Activated CD8-positive, alpha-beta memory T cell treated with anti-CD3 and anti-CD28 coated beads for 48 hours (primary cell): Measurements from ENCODE around the gene PKD1L1.

Experiments used
- DNase-seq, 3 experiments: peaks; one replicate each; pipeline ENCODE4 v3.0.0-alpha.2; 2020; ENCODE audit warnings: low read depth in 2 of 3, low spot score in 2 of 3

PKD1L1 gene

DNA sequence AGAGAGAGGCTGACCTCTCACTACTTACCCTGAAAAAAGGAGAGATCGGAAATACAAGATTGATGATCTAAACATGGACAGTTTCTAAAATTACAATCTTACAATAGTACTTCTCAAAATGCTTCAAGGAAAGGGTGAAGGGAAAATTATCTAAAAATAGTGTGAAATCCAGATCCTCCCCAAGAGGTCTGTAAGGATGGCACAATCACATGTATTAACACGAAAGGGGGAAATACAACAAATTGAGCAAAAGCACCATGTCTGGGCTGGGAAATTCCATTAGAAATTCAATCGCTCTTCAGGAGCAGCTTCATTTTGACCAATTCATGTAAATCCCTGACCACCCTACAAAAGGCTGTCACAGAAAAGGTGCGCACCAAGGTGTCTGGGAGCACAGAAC lies 67.0 kb downstream of the PKD1L1 start:
- no peak for DNase-seq

GRCh38 chr7:47878662-47879061 lies 69.6 kb downstream of the PKD1L1 start:
- DNase-seq = no peak

DNA sequence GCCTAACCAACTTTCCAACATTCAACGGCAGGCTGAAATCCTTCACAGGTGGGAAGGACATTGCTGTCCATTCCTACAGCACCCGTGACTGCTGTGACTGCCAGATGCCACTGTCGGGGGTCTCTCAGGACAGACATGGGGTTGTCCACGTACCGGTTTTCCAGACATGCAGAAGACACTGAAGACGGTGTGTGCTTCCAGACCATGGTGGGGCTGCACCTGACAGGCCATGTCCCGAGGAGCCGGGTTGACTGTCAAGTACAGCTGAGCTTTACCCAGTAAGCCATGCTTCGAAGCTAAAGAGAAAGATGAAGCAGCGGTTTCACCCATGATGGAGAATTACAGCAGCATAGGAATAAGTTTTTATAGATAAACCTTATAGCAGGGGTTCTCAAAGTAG lies 70.9 kb downstream of the PKD1L1 start:
- no peak for DNase-seq

DNA sequence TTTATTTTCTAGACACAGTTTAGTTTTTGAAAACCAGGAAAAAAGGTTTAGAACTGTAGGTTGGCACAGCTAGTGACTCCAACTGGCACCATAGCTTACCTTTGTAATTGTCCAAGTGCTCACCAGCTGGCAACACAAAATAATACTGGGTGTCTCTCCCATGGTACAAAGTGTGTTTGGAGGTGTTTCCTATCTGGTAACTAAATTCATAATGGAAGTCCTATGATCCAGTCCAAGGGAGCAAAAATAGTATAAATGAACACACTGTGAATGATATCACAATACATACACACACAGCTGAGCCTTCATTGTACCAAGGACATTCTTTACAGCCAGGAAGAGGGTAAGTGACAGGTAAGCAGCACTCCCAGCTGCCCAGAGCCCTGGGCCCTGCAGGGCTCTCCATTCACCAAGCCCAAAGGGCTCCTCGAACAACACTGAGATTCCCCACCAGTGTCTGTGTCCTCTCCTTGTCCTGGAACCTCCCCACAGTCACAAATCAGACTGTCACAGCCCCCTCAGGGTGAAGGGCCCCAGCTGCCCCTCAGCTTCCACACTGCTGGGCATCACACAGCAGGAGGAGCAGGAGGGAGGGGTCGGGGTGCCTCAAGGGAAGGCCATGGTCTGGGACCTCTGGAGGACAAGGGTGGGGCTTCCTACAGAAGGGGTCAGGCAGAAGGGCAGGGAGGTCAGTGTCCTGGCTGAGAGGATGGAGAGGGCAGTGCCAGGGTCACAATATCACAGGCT lies 72.1 kb downstream of the PKD1L1 start:
- DNase-seq = no peak

- DNase-seq = no peak
These were observed 72.9 kb downstream of the PKD1L1 start for GRCh38 chr7:47875406-47875805.

DNA sequence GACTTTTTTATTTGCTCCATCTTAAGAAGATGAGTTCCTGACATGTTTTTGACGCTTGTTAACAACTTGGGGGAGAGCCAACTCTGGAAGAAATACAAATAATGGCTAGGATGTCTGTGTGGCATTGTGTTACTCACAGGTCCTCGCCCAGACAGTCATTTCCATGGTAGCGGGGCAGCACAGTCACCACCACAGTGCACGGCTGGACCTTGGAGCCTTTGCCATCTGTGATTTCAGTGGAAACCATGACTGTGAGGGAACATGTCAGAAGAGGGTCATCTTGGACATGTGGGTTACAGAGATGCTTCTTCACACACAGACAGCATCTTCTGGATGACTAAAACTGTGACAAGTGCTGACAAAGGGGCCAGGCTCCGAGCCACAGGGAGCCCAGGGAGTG lies 74.5 kb downstream of the PKD1L1 start:
- DNase-seq = no peak

DNA sequence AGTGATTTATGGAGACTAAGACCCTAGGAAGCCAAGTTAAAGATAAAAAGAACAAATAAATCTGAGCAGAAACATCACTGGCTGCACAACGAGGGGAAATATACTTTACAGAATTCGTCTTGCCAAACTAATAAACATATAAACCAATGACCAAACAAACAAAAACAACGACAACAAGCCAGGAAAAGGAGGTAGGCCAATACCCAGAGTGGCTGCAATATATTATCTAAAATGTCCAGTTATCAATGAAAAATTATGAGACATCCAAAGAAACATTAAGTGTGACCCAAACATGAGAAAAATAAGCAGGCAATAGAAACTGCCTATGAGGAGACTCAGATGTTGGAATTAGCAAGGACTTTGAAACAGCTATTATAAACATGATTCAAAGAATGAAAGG lies 81.0 kb downstream of the PKD1L1 start:
- DNase-seq = no peak

GRCh38 chr7:47866120-47866519 lies 82.1 kb downstream of the PKD1L1 start:
- no peak for DNase-seq

- DNase-seq = no peak
These were observed 95.7 kb downstream of the PKD1L1 start for GRCh38 chr7:47852330-47853245.

GRCh38 chr7:47847207-47847606 lies 101.1 kb downstream of the PKD1L1 start:
- no peak for DNase-seq

DNA sequence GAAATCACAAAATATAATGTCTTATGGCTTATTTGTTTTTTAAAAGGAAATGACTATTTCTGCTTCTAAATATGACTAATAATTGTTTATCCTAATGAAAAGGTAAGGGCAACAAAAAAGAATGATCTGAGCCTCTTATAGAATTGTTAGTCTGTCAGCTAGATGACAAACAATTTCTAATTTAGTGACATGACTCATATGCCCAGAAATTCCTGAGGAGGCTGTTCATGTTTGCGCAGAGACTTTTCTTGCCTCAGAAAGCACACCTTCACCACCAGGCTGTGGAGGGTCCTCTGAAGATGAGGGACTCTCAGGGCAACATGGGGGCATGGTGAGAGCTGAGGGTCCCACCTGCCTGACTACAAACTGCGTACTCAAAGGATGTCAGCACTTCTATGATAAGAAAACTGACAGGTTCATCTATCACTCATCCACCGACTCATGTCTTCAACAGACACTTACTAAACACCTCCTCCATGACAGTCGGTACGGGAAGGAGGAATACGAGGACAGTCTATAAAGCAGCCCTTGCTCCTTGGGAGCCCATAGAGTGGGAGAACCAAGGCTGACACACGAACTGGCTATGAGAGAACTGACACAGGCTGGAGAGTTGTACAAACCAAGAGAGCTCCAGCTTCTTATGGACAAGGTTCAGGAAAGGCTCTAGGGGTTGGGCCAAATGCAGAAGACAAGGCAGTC lies 102.0 kb downstream of the PKD1L1 start:
- no peak for DNase-seq

DNA sequence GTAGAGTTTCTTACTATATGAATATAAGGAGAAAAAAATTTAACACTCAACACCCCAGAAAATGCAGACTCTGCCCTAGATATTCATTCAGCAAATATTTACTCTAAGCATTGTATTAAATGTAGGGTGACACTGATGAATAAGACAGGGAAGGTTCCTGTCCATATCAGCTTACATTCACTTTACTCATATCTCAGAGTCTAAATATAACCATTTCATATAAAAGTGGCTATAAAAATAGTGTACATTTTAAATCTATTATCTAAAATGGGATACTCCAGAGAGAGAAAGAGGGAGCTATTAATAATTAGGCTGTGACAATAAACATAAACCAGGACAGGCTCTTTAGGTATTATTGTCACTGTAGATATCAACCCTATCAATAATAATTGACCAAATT lies 104.0 kb downstream of the PKD1L1 start:
- no peak for DNase-seq

DNA sequence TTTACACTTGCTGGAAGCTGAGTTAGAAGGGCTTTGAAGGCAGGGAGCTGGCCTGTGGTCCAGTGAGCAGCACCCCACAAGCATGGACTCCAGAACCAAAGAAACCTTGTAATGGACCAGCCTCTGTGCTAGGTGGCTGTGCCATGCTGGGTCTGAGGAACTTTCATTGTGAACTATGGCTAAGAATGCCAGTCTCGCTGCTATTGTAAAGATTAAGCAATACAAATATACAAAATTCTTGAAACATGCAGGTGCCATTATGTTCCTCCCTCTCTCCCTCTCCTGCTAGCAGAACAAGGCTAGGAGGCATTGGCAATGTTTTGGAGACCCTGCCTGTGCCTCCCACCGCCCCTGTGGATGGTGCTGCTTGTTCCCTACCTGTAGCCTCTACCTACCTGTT lies 105.0 kb downstream of the PKD1L1 start:
- DNase-seq = no peak

- no peak for DNase-seq
These were observed 108.9 kb downstream of the PKD1L1 start for GRCh38 chr7:47839381-47839780.

DNA sequence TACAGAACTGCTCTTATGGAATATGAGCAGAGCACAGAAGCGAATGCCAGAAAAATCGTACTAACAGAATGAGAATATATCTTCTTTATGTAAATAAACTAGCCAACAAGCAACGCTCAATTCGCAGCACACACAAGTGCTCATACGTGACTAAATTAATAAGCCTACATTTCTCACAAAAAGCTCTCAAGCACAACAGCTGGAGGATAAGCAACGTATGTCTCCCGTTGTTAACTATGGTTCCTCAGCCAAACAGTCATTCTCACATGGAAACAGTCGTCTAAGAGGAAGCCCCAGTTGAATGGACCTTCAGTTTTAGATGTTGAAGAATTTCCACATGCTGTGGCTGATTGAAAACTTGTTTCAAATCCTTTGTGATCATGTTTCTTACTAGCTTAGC lies 110.4 kb downstream of the PKD1L1 start:
- DNase-seq = no peak

GRCh38 chr7:47836503-47837202 lies 111.6 kb downstream of the PKD1L1 start:
- DNase-seq = no peak

DNA sequence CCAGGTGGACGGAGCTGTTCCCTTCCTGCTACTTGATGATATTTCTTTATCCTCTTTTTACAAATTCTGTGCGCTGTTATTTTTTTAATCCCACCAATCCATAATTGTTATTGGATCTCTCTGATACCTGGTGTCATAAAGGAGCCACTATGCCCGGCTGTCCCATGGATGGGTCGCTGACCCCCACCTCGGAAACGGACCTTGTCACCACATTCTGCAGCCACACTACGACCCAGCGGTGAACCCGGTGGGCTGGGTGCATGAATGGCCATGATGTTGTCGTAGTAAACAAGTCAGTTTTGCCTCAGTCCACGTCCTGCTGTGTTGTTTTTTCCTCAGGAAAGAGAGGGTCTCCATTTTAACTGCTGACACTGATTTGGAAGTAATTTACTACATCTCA lies 112.2 kb downstream of the PKD1L1 start:
- DNase-seq = no peak

- no peak for DNase-seq
These were observed 115.1 kb downstream of the PKD1L1 start for GRCh38 chr7:47833211-47833610.

DNA sequence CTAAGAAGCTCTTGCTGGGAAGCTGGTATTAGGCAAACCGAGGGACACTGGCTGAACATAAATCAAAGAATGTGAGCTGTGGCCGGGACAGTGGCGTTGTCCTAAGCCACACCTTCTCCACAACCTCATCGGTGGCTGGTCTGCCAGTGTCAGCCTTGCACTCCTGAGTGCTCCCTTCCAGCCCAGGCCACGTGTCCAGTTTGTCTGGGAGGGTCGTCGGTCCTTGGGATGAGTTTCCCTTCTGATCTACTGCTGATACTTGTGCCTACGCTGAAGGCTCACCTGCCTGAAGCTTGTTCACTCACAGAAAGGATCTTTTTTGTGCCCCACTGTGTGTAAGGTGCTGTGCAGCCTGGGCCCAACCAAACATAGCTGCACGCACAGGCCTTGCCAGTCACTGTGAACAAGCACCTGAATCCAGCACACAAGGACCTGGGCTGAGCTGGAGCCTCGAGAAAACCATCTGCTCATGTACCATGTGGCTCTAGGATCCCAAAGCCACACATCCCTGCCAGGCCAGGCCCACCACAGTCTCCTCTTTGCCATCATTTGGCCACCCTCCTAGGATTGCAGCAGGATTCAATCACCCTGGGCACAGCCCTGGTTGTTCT lies 116.1 kb downstream of the PKD1L1 start:
- DNase-seq = no peak

DNA sequence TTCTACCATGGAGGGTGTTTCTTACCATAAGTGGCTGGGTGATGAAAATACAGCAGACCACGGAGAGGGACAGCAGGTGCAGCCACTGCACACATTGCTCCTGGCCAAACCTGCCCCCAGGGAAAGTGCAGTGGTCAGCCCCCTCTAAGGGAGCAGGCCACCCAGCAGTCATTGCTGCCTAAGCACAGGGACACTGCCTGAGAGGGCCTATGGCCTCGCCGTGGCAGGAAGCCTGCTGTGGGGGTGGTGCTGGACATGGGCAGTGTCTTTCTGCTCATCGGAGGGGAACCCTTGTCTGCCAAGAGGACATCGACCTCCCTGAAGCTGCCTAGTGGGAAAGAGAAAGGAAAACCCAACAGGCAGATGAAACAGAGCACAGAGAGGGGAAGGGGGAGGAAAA lies 118.3 kb downstream of the PKD1L1 start:
- no peak for DNase-seq

GRCh38 chr7:47827871-47828270 lies 120.4 kb downstream of the PKD1L1 start:
- DNase-seq = no peak
